HCT116 (cell line): ENCODE results near the gene GNG7.

ENCODE experiments used
- CEBPB ChIP-seq: IDR thresholded peaks from 2 replicates; pipeline ENCODE4 v1.6.1; 2012; ENCODE audit warnings: low read depth
- EZH2 ChIP-seq: fragments of 200-600 bp; sonication (generic); IDR thresholded peaks from 2 replicates; pipeline ENCODE4 v1.6.1; 2017; ENCODE audit warnings: antibody characterized with exemption, mixed run types
- EZH2phosphoT487 ChIP-seq: fragments of 200-600 bp; IDR thresholded peaks from 2 replicates; pipeline ENCODE4 v1.6.1; 2018; ENCODE audit warnings: antibody characterized with exemption, borderline replicate concordance
- POLR2A ChIP-seq: IDR thresholded peaks from 2 replicates; pipeline ENCODE4 v1.7.0; 2011; ENCODE audit warnings: borderline replicate concordance; ENCODE audit not compliant: insufficient read depth, insufficient read length; ENCODE audit errors: extremely low read depth
- SIN3A ChIP-seq: IDR thresholded peaks from 2 replicates; pipeline ENCODE4 v1.6.1; 2012; ENCODE audit warnings: low read depth
- TF ChIP-seq, protein P1 (sequence below): IDR thresholded peaks from 2 replicates; pipeline ENCODE4 v1.6.1; 2012; ENCODE audit warnings: low read depth
- TF ChIP-seq, protein P2 (sequence below): IDR thresholded peaks from 2 replicates; pipeline ENCODE4 v1.6.1; 2012
- TF ChIP-seq, protein P3 (sequence below), 3 experiments: fragments of 200-600 bp in 1 of 3; sonication (generic) in 1 of 3; IDR thresholded peaks in 2 of 3; conservative IDR thresholded peaks in 1 of 3; 2 replicates each; pipeline ENCODE4 v1.5.1; 2012 to 2017; ENCODE audit warnings: low read depth in 2 of 3, low read length in 2 of 3, antibody characterized with exemption in 1 of 3, borderline replicate concordance in 1 of 3, control low read depth in 1 of 3, mild to moderate bottlenecking in 1 of 3, mixed read lengths in 1 of 3, mixed run types in 1 of 3, moderate library complexity in 1 of 3; ENCODE audit not compliant: insufficient read depth in 1 of 3
- TF ChIP-seq, protein P4 (sequence below): IDR thresholded peaks from 2 replicates; pipeline ENCODE4 v1.6.1; 2012

DNA sequence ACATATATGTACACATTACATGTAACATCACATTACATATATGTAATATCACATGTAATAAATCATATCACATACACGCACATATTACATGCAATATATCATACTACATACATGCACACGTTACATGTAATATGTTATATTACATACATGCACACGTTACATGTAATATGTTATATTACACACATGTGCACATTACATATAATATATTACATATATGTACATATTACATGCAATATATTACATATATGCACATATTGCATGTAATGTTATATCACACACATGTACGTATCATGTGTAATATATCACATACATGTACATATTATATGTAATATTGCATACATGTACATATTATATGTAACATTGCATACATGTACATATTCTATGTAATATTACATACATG, 149.0 kb downstream of the GNG7 start:
- TF ChIP-seq, protein P1, sequence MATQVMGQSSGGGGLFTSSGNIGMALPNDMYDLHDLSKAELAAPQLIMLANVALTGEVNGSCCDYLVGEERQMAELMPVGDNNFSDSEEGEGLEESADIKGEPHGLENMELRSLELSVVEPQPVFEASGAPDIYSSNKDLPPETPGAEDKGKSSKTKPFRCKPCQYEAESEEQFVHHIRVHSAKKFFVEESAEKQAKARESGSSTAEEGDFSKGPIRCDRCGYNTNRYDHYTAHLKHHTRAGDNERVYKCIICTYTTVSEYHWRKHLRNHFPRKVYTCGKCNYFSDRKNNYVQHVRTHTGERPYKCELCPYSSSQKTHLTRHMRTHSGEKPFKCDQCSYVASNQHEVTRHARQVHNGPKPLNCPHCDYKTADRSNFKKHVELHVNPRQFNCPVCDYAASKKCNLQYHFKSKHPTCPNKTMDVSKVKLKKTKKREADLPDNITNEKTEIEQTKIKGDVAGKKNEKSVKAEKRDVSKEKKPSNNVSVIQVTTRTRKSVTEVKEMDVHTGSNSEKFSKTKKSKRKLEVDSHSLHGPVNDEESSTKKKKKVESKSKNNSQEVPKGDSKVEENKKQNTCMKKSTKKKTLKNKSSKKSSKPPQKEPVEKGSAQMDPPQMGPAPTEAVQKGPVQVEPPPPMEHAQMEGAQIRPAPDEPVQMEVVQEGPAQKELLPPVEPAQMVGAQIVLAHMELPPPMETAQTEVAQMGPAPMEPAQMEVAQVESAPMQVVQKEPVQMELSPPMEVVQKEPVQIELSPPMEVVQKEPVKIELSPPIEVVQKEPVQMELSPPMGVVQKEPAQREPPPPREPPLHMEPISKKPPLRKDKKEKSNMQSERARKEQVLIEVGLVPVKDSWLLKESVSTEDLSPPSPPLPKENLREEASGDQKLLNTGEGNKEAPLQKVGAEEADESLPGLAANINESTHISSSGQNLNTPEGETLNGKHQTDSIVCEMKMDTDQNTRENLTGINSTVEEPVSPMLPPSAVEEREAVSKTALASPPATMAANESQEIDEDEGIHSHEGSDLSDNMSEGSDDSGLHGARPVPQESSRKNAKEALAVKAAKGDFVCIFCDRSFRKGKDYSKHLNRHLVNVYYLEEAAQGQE, result no peak
- TF ChIP-seq SIN3A, result no peak
- no peak for TF ChIP-seq EZH2
- TF ChIP-seq, protein P2, sequence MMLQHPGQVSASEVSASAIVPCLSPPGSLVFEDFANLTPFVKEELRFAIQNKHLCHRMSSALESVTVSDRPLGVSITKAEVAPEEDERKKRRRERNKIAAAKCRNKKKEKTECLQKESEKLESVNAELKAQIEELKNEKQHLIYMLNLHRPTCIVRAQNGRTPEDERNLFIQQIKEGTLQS, result no peak
- TF ChIP-seq, protein P3, sequence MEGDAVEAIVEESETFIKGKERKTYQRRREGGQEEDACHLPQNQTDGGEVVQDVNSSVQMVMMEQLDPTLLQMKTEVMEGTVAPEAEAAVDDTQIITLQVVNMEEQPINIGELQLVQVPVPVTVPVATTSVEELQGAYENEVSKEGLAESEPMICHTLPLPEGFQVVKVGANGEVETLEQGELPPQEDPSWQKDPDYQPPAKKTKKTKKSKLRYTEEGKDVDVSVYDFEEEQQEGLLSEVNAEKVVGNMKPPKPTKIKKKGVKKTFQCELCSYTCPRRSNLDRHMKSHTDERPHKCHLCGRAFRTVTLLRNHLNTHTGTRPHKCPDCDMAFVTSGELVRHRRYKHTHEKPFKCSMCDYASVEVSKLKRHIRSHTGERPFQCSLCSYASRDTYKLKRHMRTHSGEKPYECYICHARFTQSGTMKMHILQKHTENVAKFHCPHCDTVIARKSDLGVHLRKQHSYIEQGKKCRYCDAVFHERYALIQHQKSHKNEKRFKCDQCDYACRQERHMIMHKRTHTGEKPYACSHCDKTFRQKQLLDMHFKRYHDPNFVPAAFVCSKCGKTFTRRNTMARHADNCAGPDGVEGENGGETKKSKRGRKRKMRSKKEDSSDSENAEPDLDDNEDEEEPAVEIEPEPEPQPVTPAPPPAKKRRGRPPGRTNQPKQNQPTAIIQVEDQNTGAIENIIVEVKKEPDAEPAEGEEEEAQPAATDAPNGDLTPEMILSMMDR (IDR thresholded peaks at IDR 0.05 in 2 of 3, conservative IDR thresholded peaks at IDR 0.05 in 1 of 3; ENCODE audit: borderline replicate concordance in 1 of 3, insufficient read depth in 1 of 3, low read depth in 2 of 3, low read length in 2 of 3), result no peak
- TF ChIP-seq, protein P4, sequence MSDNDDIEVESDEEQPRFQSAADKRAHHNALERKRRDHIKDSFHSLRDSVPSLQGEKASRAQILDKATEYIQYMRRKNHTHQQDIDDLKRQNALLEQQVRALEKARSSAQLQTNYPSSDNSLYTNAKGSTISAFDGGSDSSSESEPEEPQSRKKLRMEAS, result no peak
- no peak for TF ChIP-seq CEBPB
- TF ChIP-seq POLR2A, result no peak
- no peak for TF ChIP-seq EZH2phosphoT487
